Measurements from ENCODE around the gene SH2D7.

GRCh38 chr15:78142332-78142731, 50.0 kb downstream of the SH2D7 start:
- TF ChIP-seq, protein P1, sequence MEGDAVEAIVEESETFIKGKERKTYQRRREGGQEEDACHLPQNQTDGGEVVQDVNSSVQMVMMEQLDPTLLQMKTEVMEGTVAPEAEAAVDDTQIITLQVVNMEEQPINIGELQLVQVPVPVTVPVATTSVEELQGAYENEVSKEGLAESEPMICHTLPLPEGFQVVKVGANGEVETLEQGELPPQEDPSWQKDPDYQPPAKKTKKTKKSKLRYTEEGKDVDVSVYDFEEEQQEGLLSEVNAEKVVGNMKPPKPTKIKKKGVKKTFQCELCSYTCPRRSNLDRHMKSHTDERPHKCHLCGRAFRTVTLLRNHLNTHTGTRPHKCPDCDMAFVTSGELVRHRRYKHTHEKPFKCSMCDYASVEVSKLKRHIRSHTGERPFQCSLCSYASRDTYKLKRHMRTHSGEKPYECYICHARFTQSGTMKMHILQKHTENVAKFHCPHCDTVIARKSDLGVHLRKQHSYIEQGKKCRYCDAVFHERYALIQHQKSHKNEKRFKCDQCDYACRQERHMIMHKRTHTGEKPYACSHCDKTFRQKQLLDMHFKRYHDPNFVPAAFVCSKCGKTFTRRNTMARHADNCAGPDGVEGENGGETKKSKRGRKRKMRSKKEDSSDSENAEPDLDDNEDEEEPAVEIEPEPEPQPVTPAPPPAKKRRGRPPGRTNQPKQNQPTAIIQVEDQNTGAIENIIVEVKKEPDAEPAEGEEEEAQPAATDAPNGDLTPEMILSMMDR (IDR thresholded peaks at IDR 0.05; ENCODE audit: poor library complexity, severe bottlenecking), result no peak
- TF ChIP-seq SMC3 (conservative IDR thresholded peaks at IDR 0.05; ENCODE audit: poor library complexity), result no peak
- TF ChIP-seq EP300 (conservative IDR thresholded peaks at IDR 0.05; ENCODE audit: poor library complexity, severe bottlenecking), result no peak
- TF ChIP-seq TAF1 (IDR thresholded peaks at IDR 0.05; ENCODE audit: low read depth), result no peak
- no peak for TF ChIP-seq POLR2AphosphoS5 (IDR thresholded peaks at IDR 0.05)

Measured in neural cell (in vitro differentiated cells).